Activated CD4-positive, CD25-positive, alpha-beta regulatory T cell treated with anti-CD3 and anti-CD28 coated beads, Interleukin-2, amount 50 U/mL, for 16 hours (primary cell): ENCODE measurements around the gene GRK3.
A peak's percentile ranks its signal among the peaks of the same experiment; 100 is the strongest.

Source experiments
- DNase-seq: peaks from one replicate; pipeline ENCODE4 v3.0.0-alpha.2; 2020; ENCODE audit warnings: low read depth, low spot score

The GRK3 gene

DNA sequence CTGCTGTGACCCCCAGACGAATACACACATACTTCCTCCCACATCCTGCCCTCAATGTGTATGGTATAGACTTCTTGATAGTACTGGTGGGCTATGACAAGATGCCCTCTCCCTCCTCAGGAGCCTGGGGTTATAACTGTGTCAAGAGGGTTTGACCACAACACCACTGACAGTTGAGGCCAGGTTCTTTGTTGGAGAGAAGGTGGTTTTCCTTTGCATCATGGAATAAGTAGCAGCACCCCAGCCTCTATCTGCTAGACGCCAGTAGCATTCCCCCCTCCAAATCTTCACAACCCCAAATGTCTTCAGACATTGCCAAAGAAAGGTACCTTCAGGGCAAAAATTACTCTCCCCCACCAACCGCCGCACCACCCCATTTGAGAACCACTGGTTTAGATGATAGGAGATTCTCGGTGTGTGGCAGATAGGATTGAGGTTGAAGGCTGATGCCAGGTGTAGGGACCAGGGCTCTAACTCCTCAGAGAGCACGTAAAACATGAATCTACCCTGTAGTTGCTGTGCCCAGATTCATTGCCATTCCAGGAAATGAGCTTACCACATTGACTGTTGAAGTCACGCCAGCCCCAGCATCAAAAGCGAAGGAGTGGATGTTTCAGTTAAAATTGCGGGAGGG is 172.0 kb downstream of the GRK3 start:
- no peak for DNase-seq

DNA sequence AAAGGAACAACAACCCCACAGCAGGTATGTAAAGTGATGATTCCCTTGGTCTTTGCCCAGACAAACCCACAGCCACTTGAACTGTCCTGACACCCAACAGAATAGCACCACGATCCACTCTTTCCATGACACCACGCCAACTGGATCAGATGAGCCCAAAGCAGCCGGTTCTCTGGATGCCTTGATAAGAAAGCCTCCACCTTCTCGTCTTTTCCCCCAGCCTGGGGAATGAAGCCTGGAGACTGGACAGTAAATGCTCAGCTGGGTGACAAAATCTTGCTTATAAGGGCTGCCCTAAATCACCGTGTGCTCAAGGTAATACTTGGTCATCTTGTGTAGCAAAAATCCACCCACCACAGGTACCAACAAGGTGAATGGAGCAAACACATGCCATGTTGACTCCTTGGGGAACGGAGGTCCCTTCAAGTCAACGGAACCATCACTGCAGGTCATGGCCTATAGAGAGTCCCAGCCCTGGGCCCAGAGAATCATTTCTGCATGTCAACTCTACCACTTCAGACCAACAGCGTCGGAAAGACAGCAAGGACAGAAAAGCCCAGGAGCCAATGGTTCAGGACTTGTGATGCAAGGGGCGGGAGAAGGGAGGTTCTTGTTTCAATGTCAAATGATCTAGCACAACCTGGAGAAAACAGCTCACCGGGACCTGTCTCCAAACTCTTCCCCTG is 175.3 kb downstream of the GRK3 start:
- no peak for DNase-seq

DNA sequence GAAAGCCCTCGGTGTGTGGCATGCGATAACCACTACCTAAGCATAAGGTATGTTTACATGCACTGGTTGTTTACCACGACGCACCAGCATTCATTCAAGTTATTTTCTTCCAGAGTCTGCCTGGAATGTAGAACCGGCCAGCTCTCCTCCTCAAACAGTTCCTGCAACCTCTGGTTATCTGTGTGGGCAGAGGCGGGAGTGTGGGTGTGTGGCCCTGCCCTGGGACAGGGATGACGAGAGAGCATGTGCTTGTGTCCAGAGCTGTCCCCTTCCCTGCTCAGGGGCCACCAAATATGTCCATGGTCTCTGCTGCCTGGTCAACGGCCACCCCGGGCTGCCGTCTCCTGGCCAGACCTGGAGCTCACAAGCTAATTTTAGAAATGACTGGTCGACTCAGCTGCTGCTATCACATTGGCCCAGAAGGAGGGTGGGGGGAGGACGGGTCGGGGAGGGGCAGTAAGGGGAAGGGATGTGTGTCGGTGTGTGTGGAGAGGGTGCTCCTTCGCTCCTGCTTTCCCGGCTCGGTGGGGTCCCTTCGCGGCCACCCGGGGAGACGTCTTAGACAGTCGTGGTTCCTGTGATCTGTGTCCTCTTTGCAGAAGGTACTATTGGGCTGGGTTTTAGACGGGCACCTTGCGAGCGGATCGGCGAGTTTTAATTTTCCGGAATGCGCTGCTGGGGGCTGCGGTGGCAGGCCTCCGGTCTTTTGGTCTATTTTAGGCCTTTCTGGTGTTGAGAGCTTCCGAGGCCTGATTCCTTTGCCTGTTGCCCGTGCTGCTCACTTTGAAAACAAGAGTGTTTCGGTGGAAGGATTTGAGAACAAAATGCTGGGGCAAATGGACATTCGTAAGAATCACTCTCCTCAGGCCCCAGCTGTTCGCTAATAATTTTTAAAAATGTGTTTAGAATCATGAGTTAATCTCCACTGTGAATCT is 177.5 kb downstream of the GRK3 start, which contains the start of gene MYO18B:
MYO18B (plus strand) TSS at position 497 of the 935 bp plus-strand sequence. CDS start 18,905 bp downstream, outside the sequence.
- no peak for DNase-seq

DNA sequence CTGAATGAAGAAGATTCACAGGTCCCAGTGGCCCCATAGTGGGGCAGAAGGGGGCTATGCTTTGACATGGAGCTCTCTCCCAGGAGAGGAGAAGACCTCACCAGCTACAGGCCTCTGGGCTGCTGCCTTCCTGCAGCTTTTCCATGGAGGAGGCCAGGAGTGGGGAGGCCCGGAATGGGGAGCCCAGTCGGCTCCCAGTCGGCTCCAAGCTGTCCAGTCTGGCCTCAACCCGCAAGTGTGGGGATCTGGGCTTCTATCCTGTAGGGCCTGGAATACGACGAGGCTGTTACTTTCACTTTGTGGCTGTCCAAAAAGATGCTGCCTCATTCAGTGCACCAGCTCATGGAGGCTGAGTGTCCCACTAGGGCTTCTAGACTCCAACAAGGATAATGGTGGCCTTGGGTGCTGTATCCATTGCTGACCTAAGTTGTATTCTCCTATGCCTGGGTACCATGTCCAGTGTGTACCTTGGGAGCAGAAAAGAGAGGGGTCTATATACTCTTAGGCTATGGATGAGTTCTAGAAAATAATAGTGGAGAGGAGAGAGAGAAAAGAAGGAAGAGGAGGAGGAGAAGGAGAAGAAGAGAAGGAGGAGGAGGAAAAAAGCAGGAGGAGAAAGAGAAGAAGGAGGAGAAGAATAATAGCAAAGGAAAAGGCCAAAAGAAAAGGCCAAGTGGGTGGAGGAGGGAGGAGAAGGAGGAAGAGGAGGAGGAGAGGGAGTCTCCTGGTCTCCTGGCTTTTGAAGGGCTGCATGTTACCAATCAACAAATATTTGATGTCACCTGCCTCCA is 178.6 kb downstream of the GRK3 start:
- DNase-seq: no peak

DNA sequence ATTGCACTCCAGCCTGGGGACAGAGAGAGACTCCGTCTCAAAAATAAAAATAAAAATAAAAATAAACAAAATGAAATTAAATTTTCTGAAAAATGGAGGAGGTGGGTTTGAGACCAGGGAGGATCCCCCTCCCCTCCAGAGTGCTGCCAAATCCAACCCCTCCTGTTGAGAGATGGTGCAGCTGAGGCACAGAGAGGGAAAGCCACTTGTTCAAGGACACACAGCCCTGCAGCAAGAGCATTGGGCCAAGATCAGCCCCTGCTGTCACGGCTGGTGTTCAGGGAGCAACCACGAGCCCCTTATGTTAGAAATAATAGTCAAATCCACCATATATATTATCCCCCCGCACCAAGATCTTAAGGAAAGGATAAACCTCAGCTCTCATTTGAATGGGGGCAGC is 180.2 kb downstream of the GRK3 start:
- DNase-seq: no peak

DNA sequence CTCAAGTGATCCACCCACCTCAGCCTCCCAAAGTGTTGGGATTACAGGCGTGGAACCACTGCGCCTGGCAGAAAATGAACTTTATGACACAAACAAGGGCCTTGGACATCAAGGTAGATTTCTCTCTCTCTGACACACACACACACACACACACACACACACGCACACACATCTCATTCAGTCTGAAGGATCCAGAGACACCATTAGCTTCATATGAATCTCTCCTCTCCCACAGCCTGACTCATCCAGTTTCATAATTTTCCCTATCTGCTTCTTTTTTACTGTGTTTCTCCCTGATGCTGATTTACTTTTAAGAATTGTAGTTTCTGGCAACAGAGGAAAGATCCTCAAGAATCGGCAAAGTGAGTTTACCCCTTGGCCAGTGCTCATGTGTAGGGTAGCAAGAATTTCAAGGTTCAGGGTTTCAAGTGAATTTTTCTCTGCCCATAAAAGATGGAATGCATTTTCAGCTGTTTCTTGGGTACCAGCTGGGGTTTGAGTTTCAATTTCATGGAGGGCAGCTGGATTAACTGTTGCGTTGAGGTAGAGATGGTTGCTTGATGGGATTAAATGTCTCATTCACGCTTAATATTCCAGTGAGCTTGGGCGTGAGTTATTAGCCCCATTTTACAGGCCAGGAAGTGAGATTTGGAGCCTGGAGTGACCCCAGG is 181.0 kb downstream of the GRK3 start:
- DNase-seq: no peak

DNA sequence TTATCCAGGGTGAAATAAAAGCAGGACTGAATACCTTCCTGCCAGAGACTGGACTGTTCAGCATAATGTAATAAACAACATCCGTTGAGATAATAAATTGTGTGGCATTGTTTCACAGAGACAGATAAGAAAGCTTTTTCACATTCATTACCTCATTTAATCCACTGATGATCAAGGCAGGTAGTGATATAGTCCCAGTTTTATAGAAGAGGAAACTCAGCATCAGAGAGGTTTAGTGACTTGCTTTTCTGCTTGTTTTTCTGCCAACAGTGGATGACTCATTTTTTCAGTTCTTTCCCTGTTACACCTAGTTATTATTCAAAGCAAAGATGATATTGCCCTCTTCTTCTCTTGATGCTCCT is 181.5 kb downstream of the GRK3 start:
- no peak for DNase-seq

DNA sequence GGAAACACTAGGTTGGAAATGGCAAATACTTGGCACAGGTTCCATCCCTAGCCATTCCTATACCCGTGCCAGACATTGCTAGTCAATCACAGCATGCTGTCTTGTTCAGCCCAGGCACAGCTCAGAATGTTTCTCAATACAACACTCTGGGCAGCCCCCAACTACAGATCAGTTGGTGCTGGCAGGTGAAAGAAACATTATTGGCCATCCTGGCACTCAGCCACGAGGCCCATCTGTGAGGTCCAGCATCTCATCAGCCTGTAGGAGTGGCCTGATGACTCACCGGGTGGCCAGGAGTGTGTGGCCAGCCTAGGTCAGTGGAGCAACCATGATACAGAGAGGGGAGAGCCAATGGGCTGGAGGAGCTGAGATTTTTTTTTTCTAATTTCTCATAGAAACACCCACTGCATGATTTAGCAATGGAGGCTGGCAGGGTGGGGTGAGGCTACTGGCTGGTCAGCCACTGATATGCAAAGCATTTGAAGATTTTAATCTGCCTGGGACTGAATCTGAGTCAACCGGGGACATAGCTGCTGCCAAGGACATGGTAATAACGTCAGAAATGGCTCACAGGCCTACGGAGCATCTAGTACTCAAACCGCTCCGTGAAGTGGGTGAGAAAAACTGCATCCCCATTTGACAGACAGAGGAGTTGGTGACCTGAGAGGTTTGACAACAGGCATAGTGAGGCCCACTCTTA is 182.9 kb downstream of the GRK3 start:
- DNase-seq: no peak

DNA sequence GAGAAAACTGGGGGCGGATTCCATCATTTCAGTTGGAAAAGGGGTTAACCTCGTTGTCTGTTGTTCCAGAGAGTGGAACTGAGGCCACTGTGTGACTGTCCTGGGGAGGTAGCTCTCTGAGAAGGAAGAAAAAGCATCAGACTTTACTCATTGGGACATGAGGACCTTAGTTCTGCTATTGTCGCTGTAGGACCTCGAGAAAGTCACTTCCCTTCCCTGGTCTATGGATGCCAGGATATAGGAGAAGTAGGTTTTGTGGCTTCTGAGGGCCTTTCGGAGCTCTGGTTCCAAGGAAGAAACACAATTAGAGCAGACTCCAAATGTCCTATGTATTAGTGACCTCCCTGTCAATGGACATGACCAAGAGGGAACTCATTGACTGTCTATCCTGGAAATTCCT is 183.7 kb downstream of the GRK3 start:
- DNase-seq: no peak

DNA sequence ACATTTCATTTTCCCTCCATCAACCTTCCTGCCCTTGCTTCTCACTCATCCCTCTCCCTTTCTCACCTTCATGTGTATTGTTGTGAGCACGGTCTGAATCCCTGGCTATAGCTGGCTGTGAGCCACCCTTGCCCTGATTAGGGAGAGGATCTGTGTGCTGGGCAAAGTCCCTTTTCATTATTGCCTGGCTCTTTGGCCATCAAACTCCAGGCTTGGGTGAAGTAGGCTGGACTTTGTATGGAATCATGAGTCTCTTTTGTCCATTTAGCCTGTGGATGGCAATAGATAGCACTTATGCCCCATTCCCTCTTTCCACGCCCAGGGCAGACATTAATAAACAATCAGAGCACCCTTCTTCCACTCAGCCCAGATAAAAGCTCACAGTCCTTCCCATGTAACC is 184.2 kb downstream of the GRK3 start:
- no peak for DNase-seq

DNA sequence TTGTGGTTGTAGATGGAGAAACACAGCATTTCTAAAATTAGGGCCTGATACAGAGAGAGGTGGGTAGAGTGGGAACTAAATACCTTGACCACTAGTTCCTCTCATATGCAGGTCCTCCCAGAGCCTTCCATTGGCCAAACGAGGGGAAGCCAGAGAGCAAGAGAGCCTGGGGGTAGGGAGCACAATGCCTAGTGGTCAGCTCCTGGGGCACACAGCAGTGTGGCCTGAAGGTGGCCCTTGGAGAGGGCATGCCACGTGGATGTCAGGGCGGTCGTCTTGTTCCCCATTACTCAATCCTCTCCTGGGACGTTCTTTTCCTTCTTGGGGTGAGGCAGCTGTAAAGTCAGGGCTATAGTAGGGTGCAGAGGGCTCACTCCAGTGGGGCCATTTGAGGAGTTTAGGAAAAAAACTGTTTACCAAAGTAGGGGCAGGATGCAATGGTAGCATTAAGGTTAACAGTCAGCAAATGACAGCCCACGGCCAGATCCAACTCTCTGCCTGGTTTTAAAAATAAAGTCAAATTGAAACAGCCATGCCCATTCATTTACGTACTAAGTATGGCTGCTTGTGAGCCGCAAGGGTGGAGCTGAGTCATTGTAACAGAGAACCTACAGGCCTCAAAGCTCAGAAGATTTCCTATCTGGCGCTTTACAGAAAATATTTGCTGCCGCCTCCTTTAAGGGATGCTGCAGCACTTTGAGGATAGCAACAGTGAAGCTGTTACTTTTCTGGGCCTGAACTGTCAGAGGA is 185.1 kb downstream of the GRK3 start:
- DNase-seq: peak; percentile 8

DNA sequence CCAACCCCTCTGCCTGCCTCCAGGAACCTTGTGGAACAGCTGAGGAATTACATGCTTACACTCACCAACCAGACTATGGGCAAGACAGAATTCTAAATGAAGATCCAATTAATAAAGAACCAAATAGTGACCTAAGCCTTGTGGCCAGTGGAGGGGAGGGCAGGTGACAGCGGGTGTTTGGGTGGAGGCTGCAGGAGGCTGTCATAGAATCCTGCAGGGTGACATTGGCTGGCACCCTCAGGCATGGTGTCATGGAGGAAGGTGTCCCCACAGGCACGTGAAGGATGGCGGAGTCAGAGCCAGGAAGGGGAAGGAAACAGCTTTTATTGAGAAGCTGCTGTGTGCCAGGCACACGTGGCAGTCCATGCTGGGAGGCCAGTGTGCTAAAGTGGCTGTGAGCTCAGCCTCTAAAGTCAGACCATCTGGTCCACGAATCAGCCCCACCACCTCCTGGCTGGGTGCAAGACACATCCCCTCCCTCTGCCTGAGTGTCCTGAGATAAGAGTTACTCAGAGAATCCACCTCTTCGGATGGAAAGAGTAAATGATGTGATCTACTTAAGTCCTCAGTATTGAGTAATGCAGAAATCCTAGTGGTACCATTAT is 186.2 kb downstream of the GRK3 start:
- no peak for DNase-seq

DNA sequence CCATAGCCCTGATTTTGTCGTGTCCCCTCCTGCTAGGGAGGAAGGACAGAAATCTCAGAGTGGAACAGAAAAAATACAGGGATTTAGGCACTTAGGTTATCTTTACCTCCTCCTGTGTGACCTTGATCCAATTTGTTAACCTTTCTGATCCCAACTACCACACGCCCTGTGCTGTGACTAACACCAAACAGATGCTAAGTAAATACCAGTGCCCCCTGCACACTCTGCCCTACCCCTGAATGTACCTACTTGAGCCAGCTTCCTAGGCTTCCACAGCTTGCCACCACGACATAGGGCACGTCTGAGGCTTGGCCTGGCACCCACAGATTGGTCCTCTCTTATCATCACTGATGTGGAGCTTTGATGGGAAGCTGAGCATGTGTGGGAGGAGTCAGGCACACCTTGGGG is 186.7 kb downstream of the GRK3 start:
- DNase-seq: no peak

DNA sequence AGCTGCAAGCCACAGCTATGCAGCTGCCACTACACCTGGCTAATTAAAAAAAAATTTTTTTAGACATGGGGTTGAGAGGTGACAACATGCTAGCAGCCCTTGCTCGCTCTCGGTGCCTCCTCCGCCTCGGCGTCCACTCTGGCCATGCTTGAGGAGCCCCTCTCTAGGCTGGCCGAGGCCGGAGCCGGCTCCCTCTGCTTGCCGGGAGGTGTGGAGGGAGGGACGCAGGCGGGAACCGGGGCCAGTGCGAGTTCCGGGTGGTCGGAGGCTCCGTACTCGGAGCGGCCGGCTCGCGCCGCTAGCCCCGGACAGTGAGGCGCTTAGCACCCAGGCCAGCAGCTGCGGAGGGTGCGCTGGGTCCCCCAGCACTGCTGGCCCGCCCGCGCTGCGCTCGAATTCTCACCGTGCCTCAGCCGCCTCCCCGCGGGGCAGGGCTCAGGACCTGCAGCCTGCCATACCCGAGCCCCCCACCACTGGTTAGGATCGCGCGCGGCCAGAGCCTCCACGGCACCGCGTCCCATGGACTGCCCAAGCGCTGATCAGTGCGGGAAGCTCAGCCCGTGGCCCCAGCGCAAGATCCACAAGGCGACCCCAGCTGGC is 188.2 kb downstream of the GRK3 start:
- no peak for DNase-seq

DNA sequence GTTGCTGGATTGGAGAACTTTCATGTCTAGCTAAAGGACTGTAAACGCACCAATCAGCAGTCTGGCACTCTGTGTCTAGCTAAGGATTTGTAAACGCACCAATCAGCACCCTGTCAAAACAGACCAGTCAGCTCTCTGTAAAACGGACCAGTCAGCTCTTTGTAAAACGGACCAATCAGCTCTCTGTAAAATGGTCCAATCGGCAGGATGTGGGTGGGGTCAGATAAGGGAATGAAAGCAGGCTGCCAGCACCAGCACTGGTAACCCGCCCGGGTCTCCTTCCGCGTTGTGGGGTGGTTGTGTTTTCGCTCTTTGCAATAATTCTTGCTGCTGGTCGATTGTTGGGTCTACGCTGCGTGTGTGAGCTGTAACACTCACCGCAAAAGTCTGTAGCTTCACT is 188.8 kb downstream of the GRK3 start:
- no peak for DNase-seq

DNA sequence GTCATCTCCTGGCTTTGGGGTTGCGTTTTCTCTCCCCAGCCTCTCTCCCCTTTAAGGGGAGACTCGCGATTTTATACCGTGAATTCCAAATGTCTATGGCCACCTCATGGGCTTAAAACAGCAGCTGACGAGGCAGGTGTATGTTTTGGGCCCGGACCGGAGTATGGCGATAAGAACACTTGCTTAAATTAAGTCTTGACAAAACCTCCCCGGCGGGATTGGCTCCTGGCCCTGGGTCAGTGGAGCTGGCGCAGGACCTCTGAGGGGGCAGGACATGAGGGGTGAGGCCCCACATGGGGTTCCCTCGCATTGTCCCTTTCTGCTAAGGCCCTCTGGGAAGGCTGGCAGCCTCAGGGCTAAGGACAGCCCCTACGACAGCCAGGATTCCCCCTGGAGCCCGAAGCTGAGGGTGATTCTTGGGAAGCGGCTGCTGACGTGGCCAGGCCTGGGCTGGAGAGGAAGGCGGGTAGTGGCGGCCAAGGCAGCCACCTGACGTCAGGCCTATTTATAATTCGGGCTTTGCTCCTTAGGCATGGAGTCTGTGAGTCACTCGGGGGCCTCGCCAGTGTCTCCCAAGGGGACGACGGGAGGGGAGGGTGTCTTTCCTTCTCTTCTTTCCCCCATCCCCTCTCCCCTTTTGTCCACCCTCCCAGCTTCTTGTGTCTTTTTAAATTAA is 190.2 kb downstream of the GRK3 start:
- no peak for DNase-seq

DNA sequence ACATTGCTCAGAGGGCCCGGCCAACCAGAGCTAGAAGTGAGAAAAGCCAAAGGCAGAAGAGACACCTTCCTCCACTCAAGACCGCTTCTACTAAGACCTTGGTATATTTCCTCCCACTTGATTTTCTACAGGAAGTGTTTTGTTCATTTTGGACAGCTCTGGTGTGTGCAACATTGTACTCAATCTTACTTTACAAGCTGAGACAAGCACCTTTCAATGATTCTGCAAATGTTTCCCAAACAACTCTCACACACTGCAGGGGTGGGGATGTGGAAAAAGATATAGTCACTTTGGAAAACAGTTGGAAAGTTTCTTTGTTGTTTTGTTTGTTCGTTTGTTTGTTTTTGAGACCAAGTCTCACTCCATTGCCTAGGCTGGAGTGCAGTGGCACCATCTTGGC is 193.2 kb downstream of the GRK3 start:
- DNase-seq: no peak

DNA sequence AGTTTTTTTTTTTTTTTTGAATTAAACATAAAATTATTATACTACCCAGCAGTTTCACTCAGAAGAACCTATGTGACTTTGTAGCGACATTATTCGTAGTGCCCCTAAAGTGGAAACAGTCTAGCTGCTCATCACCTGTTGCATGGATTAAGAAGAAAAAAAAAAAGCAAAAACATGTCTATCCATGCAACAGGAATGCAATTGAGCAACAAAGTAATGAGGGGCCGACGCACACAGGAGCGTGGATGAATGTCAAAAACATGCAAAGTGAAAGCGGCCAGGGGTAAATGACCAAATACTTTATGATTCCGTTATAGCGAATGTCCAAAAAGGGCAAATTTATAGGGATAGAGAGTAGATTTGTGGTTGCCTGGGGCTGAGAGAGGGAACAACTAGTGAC is 193.8 kb downstream of the GRK3 start:
- no peak for DNase-seq
